K562 (cell line): ENCODE data around the gene ACKR3.

Experiments used
- CBX2 ChIP-seq: fragments of 200-600 bp; sonication (generic); IDR thresholded peaks from one replicate; pipeline ENCODE4 v1.6.1; 2012; ENCODE audit warnings: mild to moderate bottlenecking, low read length, inconsistent platforms; ENCODE audit not compliant: insufficient read depth, poor library complexity, severe bottlenecking
- MYC ChIP-seq, 2 experiments: fragments of 250-450 bp in 1 of 2; sonication (Bioruptor Pico) in 1 of 2; IDR thresholded peaks; 2 replicates each; pipeline versions ENCODE4 v1.5.1 to v1.6.1; 2012 to 2021; ENCODE audit warnings: low read depth in 2 of 2, borderline replicate concordance in 1 of 2, improper control_type of control experiment in 1 of 2, low read length in 1 of 2, mild to moderate bottlenecking in 1 of 2, moderate library complexity in 1 of 2
- POLR2AphosphoS2 ChIP-seq: IDR thresholded peaks from 2 replicates; pipeline ENCODE4 v1.6.1; 2012; ENCODE audit warnings: low read length, improper control_type of control experiment
- SPI1 ChIP-seq: IDR thresholded peaks from 2 replicates; pipeline ENCODE4 v1.6.1; 2011; ENCODE audit warnings: low read depth, low read length, control low read depth, borderline replicate concordance
- ZBTB26 ChIP-seq: fragments of 450-650 bp; formaldehyde crosslinking; IDR thresholded peaks from 2 replicates; pipeline ENCODE4 v1.4.0; 2022; ENCODE audit warnings: missing genetic modification characterization
- ZNF143 ChIP-seq: sonication (generic); formaldehyde crosslinking; IDR thresholded peaks from 2 replicates; pipeline ENCODE4 v1.9.0; 2022; ENCODE audit warnings: mild to moderate bottlenecking, missing genetic modification reagents
- ZNF263 ChIP-seq: sonication (generic); formaldehyde crosslinking; IDR thresholded peaks from 2 replicates; pipeline ENCODE4 v1.8.0; 2022; ENCODE audit warnings: mild to moderate bottlenecking, missing genetic modification reagents, borderline replicate concordance

GRCh38 chr2:236549165-236549564 is 20.5 kb upstream of the ACKR3 start:
- TF ChIP-seq POLR2AphosphoS2 (no peak), ZBTB26 (no peak), ZNF143 (CRISPR knock-in tag) (no peak), SPI1 (no peak), CBX2 (no peak), ZNF263 (CRISPR knock-in tag) (no peak), MYC (IDR thresholded peaks at IDR 0.05; ENCODE audit: low read depth, low read length) (no peak), MYC (CRISPR knock-in tag; IDR thresholded peaks at IDR 0.05; ENCODE audit: borderline replicate concordance, low read depth) (no peak)
